CD4-positive, alpha-beta T cell treated with Interleukin-6 at 100 ng/mL for 8 hours (primary cell): ENCODE data around the gene COPS4.
"Not testable (repeated sequence)": the region's sequence is repeated elsewhere in the genome, so short reads cannot be mapped to it uniquely, and the experiment has no call there.

Experiments used
- DNase-seq: peaks from one replicate; pipeline ENCODE4 v3.0.0-alpha.2; 2020; ENCODE audit warnings: mixed read lengths, low spot score

The COPS4 gene

GRCh38 chr4:83023599-83023998 is 11.4 kb upstream of the COPS4 start:
- DNase-seq = not testable (repeated sequence)

GRCh38 chr4:83024233-83024632 is 10.8 kb upstream of the COPS4 start:
- no peak for DNase-seq

GRCh38 chr4:83025563-83025962 is 9.4 kb upstream of the COPS4 start:
- no peak for DNase-seq

- no peak for DNase-seq
These were observed 6.0 kb upstream of the COPS4 start for GRCh38 chr4:83028976-83029375.

GRCh38 chr4:83029688-83030087 is 5.3 kb upstream of the COPS4 start:
- DNase-seq = no peak

GRCh38 chr4:83036991-83037665 is 2.1 kb downstream of the COPS4 start:
- DNase-seq = no peak

GRCh38 chr4:83040269-83040668 is 5.3 kb downstream of the COPS4 start:
- DNase-seq = no peak

GRCh38 chr4:83043157-83043556 is 8.2 kb downstream of the COPS4 start:
- DNase-seq = not testable (repeated sequence)

GRCh38 chr4:83043801-83044407 is 8.9 kb downstream of the COPS4 start:
- DNase-seq = no peak

- no peak for DNase-seq
These were observed 11.9 kb downstream of the COPS4 start for GRCh38 chr4:83046693-83047473.

GRCh38 chr4:83048781-83049180 is 13.8 kb downstream of the COPS4 start:
- DNase-seq = not testable (repeated sequence)

- peak; percentile 16 for DNase-seq
These were observed 19.9 kb downstream of the COPS4 start for GRCh38 chr4:83054928-83055327.

- no peak for DNase-seq
These were observed 27.8 kb downstream of the COPS4 start for GRCh38 chr4:83062739-83063138.

- DNase-seq = no peak
These were observed 30.3 kb downstream of the COPS4 start for GRCh38 chr4:83065266-83065665.

- DNase-seq = no peak
These were observed 32.2 kb downstream of the COPS4 start for GRCh38 chr4:83067058-83067639.

GRCh38 chr4:83071116-83071515 is 36.1 kb downstream of the COPS4 start:
- no peak for DNase-seq

- DNase-seq = peak; percentile 87
These were observed 39.2 kb downstream of the COPS4 start for GRCh38 chr4:83074086-83074704.

- DNase-seq = not testable (repeated sequence)
These were observed 39.8 kb downstream of the COPS4 start for GRCh38 chr4:83074783-83075182.

GRCh38 chr4:83075311-83076095 is 40.5 kb downstream of the COPS4 start:
- DNase-seq = no peak

GRCh38 chr4:83080561-83080960 is 45.6 kb downstream of the COPS4 start:
- DNase-seq = no peak

- DNase-seq = no peak
These were observed 47.8 kb downstream of the COPS4 start for GRCh38 chr4:83082777-83083176.
